HG03045 (cell line): ENCODE measurements around the gene VPS13D.
"Not testable (repeated sequence)": the region's sequence is repeated elsewhere in the genome, so short reads cannot be mapped to it uniquely, and the experiment has no call there.

Experiments
- ATAC-seq: cut with Tn5 transposase; IDR thresholded peaks from one replicate; pipeline ENCODE4 v1.9.1; 2021; ENCODE audit warnings: mild to moderate bottlenecking, moderate library complexity; ENCODE audit not compliant: unreplicated experiment

The VPS13D gene

GRCh38 chr1:12462586-12462985, 232.8 kb downstream of the VPS13D start:
- ATAC-seq: no peak

- ATAC-seq: no peak
These were observed 234.2 kb downstream of the VPS13D start for GRCh38 chr1:12464045-12464461.

GRCh38 chr1:12464598-12465056, 234.8 kb downstream of the VPS13D start:
- ATAC-seq: no peak

GRCh38 chr1:12465126-12465525, 235.3 kb downstream of the VPS13D start:
- no peak for ATAC-seq

- ATAC-seq: no peak
These were observed 237.0 kb downstream of the VPS13D start for GRCh38 chr1:12466816-12467215.

GRCh38 chr1:12467570-12468286, 237.9 kb downstream of the VPS13D start:
- no peak for ATAC-seq

- ATAC-seq: no peak
These were observed 238.5 kb downstream of the VPS13D start for GRCh38 chr1:12468323-12468722.

- no peak for ATAC-seq
These were observed 239.7 kb downstream of the VPS13D start for GRCh38 chr1:12469493-12469892.

GRCh38 chr1:12469990-12470389, 240.2 kb downstream of the VPS13D start:
- no peak for ATAC-seq

GRCh38 chr1:12470916-12471315, 241.1 kb downstream of the VPS13D start:
- ATAC-seq: not testable (repeated sequence)

- ATAC-seq: no peak
These were observed 242.4 kb downstream of the VPS13D start for GRCh38 chr1:12472156-12472797.

GRCh38 chr1:12472798-12473551, 243.1 kb downstream of the VPS13D start:
- ATAC-seq: no peak

GRCh38 chr1:12473596-12474362, 243.9 kb downstream of the VPS13D start:
- no peak for ATAC-seq

GRCh38 chr1:12475101-12475500, 245.3 kb downstream of the VPS13D start:
- no peak for ATAC-seq

GRCh38 chr1:12475530-12475934, 245.7 kb downstream of the VPS13D start:
- ATAC-seq: no peak

GRCh38 chr1:12475947-12476346, 246.1 kb downstream of the VPS13D start:
- no peak for ATAC-seq

- no peak for ATAC-seq
These were observed 247.5 kb downstream of the VPS13D start for GRCh38 chr1:12477314-12477713.

- ATAC-seq: no peak
These were observed 248.2 kb downstream of the VPS13D start for GRCh38 chr1:12477936-12478611.

GRCh38 chr1:12478612-12478985, 248.8 kb downstream of the VPS13D start:
- ATAC-seq: no peak

- no peak for ATAC-seq
These were observed 249.5 kb downstream of the VPS13D start for GRCh38 chr1:12479311-12479710.
